ENCODE results near the gene BFSP1. TPM values are rescaled to one million over a fixed set of nuclear protein-coding genes. Genes with fewer than 3 reads are reported as not detected.

The BFSP1 gene
- total and polyA plus RNA-seq, 2 experiments from 2014 or later, result 2.7 to 4.9 TPM

DNA sequence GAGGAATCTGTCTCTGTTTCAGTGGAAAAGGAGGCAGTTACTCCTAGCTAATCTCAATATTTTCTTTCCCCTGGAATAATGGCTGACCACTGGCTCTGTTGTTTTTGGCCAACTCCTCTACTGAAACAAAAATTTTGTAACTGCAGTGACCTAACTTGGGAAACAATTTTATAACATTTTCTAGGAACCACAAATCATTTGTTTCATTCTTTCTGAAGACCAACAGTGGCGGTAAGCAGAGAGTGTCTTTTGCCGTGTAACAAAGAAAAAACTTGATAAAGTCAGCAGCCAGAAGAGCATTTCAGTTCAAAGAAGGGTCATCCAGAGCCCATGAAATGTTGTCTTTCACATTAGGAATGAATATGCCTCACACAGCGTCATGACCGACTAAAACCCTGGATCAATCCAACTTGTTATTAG is 11.8 kb upstream of the BFSP1 start:
- no peak overlapping the region for H3K27ac Mint-ChIP-seq
- Histone ChIP-seq H3K36me3 (ENCODE audit: insufficient read depth) (no peaks in the 10 kb centered on the region), H3K27ac (ENCODE audit: low read depth) (no peak overlapping the region), H3F3A (replicated peaks; ENCODE audit: low read depth) (0 out of 2 replicates have a peak, but pooled peaks cover 2% of the 10 kb centered on the region), H2AFZ (peak overlapping the region; percentile 35; the same call in 1 of the 2 replicates), H3K9me2 (ENCODE audit: insufficient read depth) (no peaks in the 10 kb centered on the region), H3K4me2 (no peak overlapping the region), H4K20me1 (replicated peaks; ENCODE audit: insufficient read depth) (no peaks in the 10 kb centered on the region), H3K27me3 (ENCODE audit: insufficient read depth) (no peaks in the 10 kb centered on the region), H3K79me2 (replicated peaks; ENCODE audit: insufficient read depth) (no peaks in the 10 kb centered on the region), H3K4me3 (no peak overlapping the region), H3K4me1 (ENCODE audit: insufficient read depth) (peaks cover 4% of the 10 kb centered on the region; the same call in 1 of the 2 replicates)
- no peaks in the 10 kb centered on the region for H3K36me3 Mint-ChIP-seq (ENCODE audit: low read depth)
- H3K4me1 Mint-ChIP-seq, result peaks cover 4% of the 10 kb centered on the region; the same call in 2 of the 3 replicates
- no peaks in the 10 kb centered on the region for H3K9me3 Mint-ChIP-seq
- ATAC-seq (no peak), DNase-seq (ENCODE audit: low spot score) (no peak)
- no peak overlapping the region for H3K4me3 Mint-ChIP-seq
- H3K27me3 Mint-ChIP-seq (ENCODE audit: insufficient read depth, low read depth, poor library complexity), result peaks cover 3% of the 10 kb centered on the region
- TF ChIP-seq JUNB (IDR thresholded peaks at IDR 0.05; ENCODE audit: unreplicated experiment) (no peak), ZNF462 (CRISPR knock-in tag; IDR thresholded peaks at IDR 0.05) (no peak), EZH2 (IDR thresholded peaks at IDR 0.05; ENCODE audit: low read depth, unreplicated experiment) (no peak), ZNF331 (CRISPR knock-in tag; IDR thresholded peaks at IDR 0.05; ENCODE audit: low read depth) (no peak), STAT1 (IDR thresholded peaks at IDR 0.05; ENCODE audit: unreplicated experiment) (no peak)

GRCh38 chr20:17542481-17542880 is 11.3 kb upstream of the BFSP1 start:
- H3K27ac Mint-ChIP-seq, result no peak overlapping the region
- Histone ChIP-seq H4K20me1 (replicated peaks; ENCODE audit: insufficient read depth) (no peaks in the 10 kb centered on the region), H3K79me2 (replicated peaks; ENCODE audit: insufficient read depth) (no peaks in the 10 kb centered on the region), H3F3A (replicated peaks; ENCODE audit: low read depth) (peaks cover 5% of the 10 kb centered on the region; the same call in 1 of the 2 replicates), H3K27ac (ENCODE audit: low read depth) (no peak overlapping the region), H3K4me1 (ENCODE audit: insufficient read depth) (peaks cover 4% of the 10 kb centered on the region; the same call in 1 of the 2 replicates), H3K4me2 (no peak overlapping the region), H3K27me3 (ENCODE audit: insufficient read depth) (no peaks in the 10 kb centered on the region), H3K4me3 (no peak overlapping the region), H3K36me3 (ENCODE audit: insufficient read depth) (no peaks in the 10 kb centered on the region), H3K9me2 (ENCODE audit: insufficient read depth) (no peaks in the 10 kb centered on the region), H2AFZ (no peak overlapping the region)
- H3K4me1 Mint-ChIP-seq, result peaks cover 4% of the 10 kb centered on the region; the same call in 2 of the 3 replicates
- ATAC-seq (no peak), DNase-seq (ENCODE audit: low spot score) (no peak)
- no peak overlapping the region for H3K4me3 Mint-ChIP-seq
- H3K9me3 Mint-ChIP-seq, result no peaks in the 10 kb centered on the region
- H3K36me3 Mint-ChIP-seq (ENCODE audit: low read depth), result no peaks in the 10 kb centered on the region
- peaks cover 3% of the 10 kb centered on the region for H3K27me3 Mint-ChIP-seq (ENCODE audit: insufficient read depth, low read depth, poor library complexity)
- no peak for TF ChIP-seq ZNF331 (CRISPR knock-in tag; IDR thresholded peaks at IDR 0.05; ENCODE audit: low read depth)
- no peak for TF ChIP-seq EZH2 (IDR thresholded peaks at IDR 0.05; ENCODE audit: low read depth, unreplicated experiment)
- no peak for TF ChIP-seq JUNB (IDR thresholded peaks at IDR 0.05; ENCODE audit: unreplicated experiment)
- no peak for TF ChIP-seq ZNF462 (CRISPR knock-in tag; IDR thresholded peaks at IDR 0.05)
- no peak for TF ChIP-seq CREB1 (CRISPR knock-in tag; IDR thresholded peaks at IDR 0.05; ENCODE audit: low read depth)
